GM21447 (cell line): Measurements from ENCODE around the gene TFIP11.

Source experiments
- ATAC-seq: cut with Tn5 transposase; IDR thresholded peaks from one replicate; pipeline ENCODE4 v1.9.1; 2021; ENCODE audit not compliant: unreplicated experiment

Gene TFIP11

DNA sequence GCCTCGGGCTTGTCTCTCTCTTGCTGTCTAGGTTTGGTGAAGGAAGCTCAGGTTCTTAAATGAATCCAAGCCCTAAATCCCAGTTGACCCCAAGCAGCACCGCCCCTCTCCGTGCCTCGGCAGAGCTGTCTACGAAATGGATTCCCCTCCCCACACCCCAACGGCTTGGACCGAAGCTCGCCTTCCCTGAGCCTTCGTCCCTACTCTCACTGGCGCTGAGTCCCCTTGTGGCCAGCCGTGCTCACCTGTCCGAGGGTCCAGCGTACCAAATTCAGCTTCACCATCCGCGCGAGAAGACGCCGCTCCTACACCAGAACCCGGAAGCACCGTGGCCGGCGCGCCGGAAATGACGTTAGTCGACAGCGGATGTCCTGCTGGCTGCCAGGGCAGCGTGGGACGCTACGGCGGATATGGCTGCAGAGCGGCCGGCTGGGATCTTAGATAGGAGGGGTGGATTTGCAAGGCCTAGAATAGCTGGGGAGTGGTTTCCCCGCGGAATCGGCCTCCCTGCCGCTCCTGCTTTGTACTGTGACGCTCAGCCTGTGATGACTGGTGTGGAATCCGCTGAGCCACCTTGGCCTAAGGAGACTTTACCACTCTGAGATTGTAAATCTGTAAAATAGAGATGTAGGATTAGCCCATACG, at the start of gene TFIP11:
TSS of gene TFIP11 (minus strand) at position 325 of the 645 bp plus-strand sequence. CDS start 2,201 bp downstream, outside the sequence.
- ATAC-seq: peak; percentile 92

DNA sequence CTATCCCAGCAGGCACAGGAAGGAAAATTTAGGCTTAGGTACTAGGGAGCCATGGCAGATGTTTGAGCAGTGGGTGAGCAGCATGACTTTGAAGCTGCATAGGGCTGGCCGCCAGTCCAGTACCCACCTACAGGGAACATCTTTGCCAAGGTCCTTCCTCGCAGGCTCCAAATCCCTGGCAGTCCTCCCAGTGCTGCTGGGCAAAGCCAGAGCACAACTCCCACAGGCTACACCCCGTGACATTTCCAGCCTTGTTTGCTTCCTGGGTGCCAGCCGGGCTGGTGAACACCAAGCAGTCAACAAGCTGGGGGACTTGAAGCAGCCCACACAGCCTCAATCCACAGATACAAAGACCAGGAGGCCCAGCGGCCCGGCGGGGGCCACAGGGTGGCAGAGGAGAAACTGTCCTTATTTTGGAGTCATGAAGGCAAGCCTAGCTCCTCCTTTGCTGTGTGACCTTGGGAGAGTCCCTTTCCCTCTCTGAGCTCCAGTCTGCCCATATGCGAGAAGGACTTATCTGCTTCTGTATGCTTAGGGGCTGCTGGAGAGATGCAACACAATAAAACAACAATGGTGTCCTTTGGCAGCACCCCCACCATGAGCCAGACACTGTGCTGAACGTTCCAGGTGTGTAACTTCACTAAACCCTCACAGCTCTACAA, 49.6 kb upstream of the TFIP11 start:
- no peak for ATAC-seq

DNA sequence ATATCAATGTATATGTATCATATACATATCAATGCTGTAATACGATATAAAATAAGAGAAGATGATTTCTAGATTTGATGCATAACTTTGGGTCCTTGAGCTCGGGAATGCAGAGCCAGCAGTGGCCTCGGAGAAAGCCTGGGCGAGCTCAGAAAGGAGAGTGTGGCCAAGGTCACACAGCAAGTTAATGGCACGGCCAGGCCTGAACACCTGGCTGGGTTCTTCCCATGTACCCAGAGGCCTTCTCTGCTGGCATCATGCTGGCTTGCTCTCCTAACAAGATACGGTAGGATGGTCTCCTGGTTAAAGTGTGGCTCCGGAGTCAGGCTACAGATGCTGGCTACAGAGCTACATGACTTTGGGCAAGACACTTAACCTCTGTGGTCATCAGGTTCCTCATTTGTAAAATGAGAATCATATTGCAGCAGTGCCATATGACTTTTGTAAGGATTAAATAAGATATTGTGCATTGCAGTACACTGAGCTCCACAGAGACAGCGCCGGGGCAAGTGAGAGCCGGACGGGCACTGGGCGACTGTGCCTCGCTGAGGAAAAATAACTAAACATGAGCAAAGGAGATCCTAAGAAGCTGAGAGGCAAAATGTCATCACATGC, 47.8 kb upstream of the TFIP11 start:
- no peak for ATAC-seq

DNA sequence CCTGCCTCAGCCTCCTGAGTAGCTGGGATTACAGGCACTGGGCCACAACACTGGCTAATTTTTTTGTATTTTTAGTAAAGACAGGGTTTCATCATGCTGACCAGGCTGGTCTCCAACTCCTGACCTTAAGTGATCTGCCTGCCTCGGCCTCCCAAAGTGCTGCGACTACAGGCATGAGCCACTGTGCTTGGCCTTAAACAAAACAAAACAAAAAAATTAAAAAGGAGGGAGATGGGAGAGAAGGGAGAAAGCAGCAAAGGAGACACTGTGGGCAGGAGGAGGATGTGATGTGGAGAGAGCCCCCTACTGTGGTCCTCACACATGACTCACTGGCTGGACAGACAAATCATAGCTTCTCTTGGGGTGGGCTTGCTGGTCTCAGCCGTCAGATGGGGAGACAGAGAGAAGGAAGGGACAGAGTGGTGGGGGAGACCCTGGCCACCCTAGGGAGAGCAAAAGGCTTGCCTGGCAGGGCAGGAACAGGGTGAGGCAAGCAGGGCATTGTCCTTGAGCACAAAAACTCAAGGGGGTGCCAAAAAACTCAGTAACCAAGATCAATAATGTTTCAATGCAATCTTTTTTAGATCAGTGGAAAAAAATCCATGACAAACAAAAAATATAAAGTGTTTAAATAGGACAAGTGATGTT, 46.1 kb upstream of the TFIP11 start:
- no peak for ATAC-seq

DNA sequence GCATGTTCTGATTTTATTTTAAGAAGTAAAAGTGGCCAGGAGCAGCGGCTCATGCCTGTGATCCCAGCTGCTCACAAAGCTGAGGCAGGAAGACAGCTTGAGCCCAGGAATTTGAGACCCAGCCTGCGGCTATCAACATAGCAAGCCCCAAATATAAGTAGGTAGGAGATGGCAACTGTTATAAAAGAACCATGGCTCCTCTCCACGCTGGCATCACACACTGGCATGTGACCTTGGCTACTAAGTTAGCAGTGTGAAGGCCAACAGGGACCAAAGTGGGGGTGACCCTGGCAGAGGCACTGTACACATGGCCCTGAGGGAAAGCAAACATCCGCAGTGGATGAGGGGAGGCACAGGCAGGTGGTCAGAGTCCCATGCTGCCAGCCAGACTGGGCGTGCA, 44.6 kb upstream of the TFIP11 start:
- ATAC-seq: no peak

DNA sequence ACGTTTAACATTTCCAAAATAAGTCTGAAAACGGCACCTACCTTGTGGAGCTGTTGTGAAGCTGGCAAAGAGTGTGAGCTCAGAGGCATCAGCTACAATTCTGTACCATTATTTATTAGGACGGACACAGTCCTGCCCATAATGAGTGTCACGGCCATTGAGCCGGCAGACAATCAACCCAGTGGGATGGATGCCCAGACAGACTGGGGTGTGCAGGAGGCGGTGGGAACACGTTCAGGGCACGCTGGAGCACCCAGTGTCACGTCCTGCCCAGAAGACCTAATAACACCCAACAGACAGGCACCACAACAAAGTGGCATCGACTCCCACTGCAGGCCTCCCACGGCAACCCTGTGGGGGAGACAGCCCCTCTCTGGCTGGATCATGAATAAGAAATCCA, 43.2 kb upstream of the TFIP11 start:
- ATAC-seq: no peak

DNA sequence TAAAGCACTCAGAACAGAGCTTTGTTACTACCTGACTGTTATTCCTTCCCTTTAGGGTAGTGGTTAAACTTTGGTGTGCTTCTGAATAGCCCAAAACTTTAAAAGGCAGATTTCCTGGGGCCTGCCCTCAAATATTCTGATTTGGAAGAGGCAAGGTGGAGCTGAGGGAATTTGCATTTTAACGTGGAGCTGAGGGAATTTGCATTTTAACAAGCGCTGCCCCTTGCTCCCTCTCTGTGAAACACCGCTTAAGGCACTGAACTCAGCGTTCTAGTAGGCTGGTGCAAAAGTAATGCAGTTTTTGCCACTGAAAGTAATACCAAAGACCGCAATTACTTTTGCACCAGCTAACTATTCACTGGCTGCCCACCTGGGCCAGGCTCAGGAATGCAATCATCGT, 42.7 kb upstream of the TFIP11 start:
- no peak for ATAC-seq

DNA sequence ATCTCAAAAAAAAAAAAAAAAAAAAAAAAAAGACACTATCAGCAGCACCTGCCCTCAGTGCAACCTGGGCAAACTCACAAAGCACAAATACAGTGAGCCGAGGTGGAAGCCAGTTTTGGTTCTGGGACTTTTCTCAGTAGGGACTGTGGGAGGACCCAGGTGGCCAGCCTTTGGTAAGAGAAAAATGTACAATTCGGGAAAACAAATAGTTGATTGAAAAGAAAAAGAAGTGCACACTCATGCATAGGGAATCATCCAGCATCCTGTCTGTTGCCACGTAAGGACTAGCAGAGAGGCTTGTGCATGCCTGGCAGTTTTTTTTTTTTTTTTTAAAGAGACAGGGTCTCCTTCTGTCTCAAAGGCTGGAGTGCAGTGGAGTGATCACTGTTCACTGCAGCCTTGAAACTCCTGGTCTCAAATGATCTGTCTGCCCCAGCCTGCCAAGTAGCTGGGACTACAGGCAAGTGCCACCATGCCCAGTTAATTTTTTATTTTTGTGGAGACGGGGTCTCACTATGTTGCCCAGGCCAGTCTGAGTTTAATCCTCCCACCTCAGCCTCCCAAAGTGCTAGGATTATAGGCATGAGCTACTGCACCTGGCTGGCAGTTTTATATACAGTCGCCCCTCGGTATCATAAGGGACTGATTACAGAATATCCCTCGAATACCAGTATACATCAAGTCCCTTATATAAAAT, 40.9 kb upstream of the TFIP11 start:
- no peak for ATAC-seq

DNA sequence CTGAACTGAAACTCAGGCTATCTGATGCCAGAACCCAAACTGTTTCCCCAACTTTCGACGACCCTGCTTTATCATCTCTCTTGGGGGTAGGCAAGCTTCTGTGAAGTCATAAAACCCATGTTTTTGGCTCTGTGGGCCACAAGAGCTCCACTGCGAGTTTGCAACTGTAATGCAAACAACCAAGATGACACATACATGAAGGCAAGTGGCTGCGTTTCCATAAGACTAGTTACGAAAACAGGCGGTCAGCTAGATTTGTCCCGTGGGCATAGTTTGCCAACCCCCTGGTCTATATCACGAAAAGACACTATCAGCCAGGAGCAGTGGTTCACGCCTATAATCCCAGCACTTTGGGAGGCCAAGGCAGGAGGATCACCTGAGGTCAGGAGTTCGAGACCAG, 40.2 kb upstream of the TFIP11 start:
- no peak for ATAC-seq

DNA sequence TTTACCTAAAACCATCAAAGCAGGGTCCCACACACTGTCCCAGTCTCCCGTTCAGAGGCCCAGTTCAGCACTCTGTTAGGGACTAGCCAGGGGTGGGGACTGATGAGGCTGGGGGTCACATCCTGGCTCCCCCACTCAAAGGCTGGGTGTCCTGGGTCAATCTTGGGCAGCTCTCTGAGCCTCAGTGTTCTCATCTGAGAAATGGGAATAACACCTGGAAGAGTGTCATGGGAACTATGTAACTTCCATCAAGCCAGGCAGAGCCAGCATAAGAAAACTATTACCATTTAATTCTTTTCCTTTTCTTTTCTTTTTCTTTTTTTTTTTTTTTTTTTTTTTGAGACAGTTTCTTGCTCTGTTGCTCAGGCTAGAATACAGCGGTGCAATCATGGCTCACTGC, 39.3 kb upstream of the TFIP11 start:
- ATAC-seq: no peak

DNA sequence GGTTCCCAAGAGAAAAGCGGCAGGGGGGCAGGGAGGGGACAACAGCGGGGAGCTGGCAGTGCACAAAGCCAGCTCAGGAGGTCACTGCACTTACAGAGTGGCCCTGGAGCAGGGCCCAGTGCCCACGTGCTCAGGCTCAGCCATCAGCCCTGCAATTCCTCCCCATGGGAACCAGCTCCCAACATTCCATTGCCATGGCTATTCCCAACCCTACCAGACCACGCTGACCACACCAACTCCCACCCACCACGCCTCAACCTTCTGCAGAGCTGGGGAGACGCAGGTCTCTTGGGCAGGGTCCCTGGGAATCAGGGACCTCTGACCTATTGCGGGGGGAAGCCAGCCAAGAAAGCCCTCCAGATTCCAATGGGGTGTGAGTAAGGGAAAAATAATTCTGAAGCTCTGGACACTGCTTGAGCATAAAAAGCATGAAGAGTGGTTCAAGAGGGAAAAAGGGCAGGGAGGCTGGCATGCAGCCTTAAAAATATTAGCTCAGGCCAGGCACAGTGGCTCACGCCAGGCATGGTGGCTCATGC, 38.3 kb upstream of the TFIP11 start:
- no peak for ATAC-seq

DNA sequence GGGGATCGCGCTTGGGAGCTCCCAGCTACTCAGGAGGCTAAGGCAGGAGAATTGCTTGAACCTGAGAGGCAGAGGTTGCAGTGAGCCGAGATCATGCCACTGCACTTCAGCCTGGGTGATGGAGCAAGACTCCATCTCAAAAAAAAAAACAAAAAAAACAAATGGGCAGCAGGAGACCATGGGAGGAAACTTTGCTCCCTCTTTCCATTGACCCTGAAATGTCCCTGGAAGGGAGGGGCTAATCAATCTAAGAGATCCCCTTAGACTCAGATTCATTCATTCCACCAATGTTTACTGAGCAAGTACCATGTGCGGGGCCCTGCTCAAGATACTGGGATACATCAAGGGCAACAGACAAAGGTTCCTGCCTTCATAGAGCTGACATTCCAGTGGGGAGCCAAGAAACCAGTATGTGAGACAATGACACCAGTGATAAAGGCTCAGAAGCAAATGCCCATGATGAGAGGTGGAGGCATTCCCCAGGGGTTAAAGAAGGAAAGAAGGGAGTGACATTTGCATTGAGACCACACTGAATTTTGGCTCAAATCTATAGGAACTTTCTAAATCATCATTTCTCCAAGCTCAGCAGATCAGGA, 37.7 kb upstream of the TFIP11 start:
- ATAC-seq: no peak

DNA sequence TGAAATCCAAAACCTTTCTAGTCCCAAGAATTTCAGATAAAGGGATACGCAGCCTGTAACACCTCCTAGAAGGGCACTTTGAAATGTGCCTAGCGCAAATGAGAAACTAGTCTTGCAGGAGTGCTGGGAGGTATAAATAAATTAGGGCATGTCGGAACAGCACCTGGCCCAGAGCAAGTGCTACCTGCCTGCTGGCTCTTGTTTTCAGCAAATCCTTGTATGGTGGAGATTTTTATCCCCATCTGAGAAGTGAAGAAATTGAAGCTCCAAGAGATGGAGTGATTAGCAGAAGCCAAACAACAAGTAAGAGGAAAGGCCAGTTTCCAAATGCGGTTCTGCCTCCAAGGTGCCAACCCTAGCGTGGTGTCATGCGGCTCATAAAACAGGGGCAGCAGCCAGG, 36.7 kb upstream of the TFIP11 start:
- ATAC-seq: no peak

DNA sequence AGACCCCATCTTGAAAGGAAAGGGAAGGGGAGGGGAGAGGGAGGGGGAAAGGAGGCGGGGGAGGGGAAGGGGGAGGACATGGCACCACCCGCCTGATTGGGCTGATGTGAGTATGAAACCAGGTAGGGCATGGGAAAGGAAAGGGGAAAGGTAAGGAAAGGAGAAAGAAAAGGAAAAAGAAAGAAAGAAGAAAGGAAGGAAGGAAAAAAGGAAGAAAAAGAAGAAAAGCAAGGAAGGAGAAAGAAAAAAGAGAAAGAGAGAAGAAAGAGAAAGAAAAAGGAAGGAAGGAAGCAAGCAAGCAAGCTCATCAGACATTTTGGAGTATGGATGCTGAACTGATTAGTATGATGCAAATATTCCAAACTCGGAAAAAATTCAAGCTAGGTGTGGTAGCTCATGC, 36.0 kb upstream of the TFIP11 start:
- ATAC-seq: no peak

DNA sequence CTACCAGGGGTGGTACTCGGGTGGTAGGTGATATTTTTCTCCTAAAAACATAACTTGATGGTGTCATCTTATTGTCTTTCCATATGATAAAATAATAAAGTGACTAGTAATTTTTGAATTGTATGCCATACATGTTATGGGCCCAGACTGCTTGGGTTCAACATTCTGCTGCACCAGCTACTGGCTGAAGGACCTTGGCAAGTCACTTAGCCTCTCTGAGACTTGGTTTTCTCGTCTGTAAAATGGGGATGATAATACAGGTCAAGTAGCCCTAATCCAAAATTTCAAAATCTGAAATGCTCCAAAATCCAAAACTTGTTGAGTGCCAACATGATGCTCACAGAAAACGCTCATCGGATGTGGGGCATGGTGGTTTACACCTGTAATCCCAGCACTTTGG, 35.6 kb upstream of the TFIP11 start:
- ATAC-seq: no peak

DNA sequence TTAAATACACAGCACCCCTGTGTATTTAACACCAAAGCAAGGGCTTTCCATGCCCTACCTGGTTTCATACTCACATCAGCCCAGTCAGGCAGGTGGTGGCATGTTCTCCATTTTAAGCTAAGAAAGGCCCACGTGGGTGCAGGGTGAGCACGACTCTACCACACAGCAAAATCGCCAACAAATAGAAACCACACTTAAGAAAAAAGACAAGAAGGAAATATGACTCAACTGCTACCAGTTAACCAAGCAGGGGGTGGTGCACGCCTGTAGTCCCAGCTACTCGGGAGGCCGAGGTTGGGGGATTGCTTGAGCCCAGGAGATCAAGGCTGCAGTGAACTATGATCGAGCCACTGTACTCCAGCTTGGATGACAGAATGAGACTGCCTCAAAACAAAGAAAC, 35.2 kb upstream of the TFIP11 start:
- no peak for ATAC-seq

DNA sequence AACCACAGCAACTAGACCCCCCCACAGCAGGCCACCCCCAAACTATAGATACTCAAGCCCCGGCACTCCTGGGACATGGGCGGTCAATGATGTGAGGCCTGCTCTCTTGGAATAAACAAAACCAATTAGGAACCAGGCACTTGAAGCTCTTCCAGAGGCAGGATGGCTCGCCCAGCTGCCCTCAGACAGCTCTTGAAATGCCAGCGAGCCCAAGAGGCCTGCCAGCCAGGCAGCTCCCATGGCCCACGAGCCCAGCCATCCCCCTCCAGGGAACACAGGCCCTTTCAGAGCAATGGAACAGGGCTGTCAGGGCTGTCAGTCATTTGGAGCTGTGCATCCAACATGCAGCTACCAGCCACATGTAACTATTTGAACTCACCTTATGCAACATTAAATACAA, 34.0 kb upstream of the TFIP11 start:
- no peak for ATAC-seq

DNA sequence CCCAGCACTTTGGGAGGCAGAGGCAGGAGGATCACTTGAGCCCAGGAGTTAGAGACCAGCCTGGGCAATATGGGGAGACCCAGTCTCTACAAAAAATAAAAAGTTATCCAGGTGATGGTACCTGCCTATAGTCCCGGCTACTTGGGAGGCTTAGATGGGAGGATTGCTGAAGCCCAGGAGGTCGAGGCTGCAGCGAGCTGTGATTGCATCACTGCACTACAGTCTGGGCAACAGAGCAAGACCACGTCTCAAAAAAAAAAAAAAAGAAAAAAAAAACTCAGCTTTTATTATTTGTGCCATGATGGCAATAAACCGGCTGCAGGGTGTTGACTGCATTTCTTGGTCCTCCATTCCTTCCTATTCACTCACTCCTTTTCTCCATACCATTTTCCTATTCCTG, 33.6 kb upstream of the TFIP11 start:
- no peak for ATAC-seq

DNA sequence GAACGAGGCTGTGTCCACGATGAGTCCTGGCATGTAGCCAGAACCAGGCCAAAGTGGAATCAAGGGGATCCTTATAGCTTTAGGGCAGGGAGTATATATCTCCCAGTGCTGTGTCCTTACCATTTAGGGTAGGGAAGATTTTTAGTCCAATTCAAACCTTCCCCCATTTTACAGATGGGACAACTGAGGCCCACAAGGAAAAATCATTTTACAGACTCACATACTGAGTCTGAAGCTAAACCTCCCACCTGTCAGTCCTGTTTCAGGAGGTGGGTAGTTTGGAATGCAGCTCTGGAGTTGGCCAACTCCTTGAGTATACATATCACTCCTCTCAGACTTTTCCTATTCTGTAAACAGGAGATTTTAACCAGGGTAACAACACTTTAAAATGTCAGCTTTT, 33.1 kb upstream of the TFIP11 start:
- no peak for ATAC-seq

DNA sequence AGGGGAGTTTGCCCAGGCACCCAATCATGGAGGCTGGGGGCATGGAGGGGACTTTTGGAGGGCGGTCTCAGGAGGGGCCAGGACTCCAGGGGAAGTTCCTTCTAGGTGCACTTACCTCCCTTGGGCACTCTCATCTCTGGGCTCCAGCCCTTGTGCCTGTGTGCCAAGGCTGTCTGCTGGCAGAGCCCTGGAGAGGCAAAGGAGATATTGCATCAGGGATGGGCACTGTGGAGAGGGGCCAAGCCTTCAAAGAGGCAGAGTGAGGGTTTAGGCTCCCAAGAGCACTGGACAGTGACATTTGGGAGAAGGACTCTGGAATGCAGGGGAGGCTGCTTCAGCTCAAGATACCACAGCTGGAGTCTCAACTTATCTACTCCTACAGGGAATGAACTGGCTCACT, 32.2 kb upstream of the TFIP11 start:
- no peak for ATAC-seq

DNA sequence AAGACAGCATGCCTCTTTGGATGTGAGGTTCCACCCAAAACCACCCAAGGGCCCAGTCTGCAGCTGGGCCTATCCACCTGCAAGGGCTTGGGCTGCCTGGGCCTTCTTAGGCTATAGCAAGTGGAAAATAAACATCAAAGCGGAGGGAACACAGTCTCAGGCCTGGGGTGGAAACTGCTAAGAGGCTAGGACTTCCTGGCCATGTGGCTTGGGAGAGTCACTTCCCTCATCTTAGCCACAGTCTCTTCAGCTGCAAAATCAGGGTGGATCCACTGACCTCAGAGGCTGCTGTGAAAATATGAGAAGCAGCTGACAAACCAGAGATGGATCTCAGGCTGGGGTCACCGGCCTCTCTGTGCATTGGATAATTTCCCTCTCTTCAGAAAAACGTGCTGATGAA, 30.6 kb upstream of the TFIP11 start:
- ATAC-seq: no peak
